Keratinocyte (primary cell): Measurements from ENCODE around the gene SIGLEC8.

Experiments used
- EZH2 ChIP-seq: IDR thresholded peaks from one replicate; pipeline ENCODE4 v1.6.1; 2012; ENCODE audit warnings: inconsistent platforms, mild to moderate bottlenecking, low read length, moderate library complexity
- TF ChIP-seq, protein P1 (sequence below), 3 experiments: IDR thresholded peaks in 1 of 3; conservative IDR thresholded peaks in 1 of 3; optimal IDR thresholded peaks in 1 of 3; 2 replicates in 2 of 3; 3 replicates in 1 of 3; pipeline versions ENCODE3 to v1.5.1; 2011; ENCODE audit warnings: low read length in 3 of 3, mild to moderate bottlenecking in 3 of 3, moderate library complexity in 2 of 3, control low read depth in 1 of 3, inconsistent platforms in 1 of 3; ENCODE audit not compliant: insufficient read depth in 2 of 3; ENCODE audit errors: extremely low read depth in 1 of 3

DNA sequence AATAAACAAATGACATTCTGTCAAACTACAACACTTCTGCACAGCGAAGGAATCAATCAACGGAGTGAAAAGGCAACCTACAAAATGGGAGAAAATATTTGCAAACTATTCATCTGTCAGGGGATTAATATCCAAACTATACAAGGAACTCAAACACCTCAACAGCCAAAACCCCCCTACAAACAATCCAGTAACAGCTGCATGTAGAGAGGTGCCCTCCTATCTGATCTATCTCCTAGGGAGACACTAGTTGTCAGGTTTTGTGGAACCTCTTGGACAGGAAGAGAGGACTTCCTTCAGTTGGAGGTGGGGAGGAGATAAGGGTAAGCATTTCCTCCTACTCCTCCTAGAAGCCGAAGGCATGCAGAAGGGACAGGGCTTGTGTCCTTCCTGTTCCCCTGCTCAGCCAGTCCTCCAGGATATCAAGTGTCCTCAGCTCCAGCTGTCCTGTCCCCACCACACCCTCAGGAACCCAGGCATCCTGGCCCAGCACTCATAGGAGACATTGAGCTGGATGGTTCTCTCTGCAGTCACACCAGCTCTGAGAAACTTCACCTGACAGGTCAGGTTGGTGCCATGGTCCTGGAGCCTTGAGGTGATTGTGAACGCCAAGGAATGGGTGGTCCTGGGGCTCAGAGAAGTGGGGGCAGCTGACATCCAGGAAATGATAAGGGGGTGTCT lies 9.8 kb upstream of the SIGLEC8 start:
- TF ChIP-seq, protein P1, sequence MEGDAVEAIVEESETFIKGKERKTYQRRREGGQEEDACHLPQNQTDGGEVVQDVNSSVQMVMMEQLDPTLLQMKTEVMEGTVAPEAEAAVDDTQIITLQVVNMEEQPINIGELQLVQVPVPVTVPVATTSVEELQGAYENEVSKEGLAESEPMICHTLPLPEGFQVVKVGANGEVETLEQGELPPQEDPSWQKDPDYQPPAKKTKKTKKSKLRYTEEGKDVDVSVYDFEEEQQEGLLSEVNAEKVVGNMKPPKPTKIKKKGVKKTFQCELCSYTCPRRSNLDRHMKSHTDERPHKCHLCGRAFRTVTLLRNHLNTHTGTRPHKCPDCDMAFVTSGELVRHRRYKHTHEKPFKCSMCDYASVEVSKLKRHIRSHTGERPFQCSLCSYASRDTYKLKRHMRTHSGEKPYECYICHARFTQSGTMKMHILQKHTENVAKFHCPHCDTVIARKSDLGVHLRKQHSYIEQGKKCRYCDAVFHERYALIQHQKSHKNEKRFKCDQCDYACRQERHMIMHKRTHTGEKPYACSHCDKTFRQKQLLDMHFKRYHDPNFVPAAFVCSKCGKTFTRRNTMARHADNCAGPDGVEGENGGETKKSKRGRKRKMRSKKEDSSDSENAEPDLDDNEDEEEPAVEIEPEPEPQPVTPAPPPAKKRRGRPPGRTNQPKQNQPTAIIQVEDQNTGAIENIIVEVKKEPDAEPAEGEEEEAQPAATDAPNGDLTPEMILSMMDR (optimal IDR thresholded peaks at IDR 0.05 in 1 of 3, IDR thresholded peaks at IDR 0.05 in 1 of 3, conservative IDR thresholded peaks at IDR 0.05 in 1 of 3; ENCODE audit: extremely low read depth in 1 of 3, insufficient read depth in 2 of 3, low read length in 3 of 3): no peak
- no peak for TF ChIP-seq EZH2
